Stimulated activated naive B cell treated with anti-CD40 and anti-IgM and Interleukin-4, amounts not matched to agents 10 μg/mL and 1 μg/mL and 100 μg/mL, for 72 hours (primary cell): ENCODE measurements around the gene PDIA4.

Source experiments
- ATAC-seq, 2 donors: fragments of 150-1000 bp; cut with Tn5 transposase; replicated peaks; 2 replicates each; pipeline ENCODE4 v1.10.0; 2021; ENCODE audit warnings: moderate library complexity in 1 of 2
- DNase-seq: peaks from one replicate; pipeline ENCODE4 v3.0.0; 2021
- H3K27ac Mint-ChIP-seq: one replicate; pipeline ENCODE4 v1.8.0; 2022; ENCODE audit warnings: mild to moderate bottlenecking, mixed read lengths
- H3K27me3 Mint-ChIP-seq, 2 donors: one replicate each; pipeline ENCODE4 v1.8.0; 2022; ENCODE audit warnings: mixed read lengths in 2 of 2
- H3K36me3 Mint-ChIP-seq, 2 donors: one replicate each; pipeline ENCODE4 v1.8.0; 2022; ENCODE audit warnings: mixed read lengths in 2 of 2, mild to moderate bottlenecking in 1 of 2
- H3K4me1 Mint-ChIP-seq, 2 donors: one replicate each; pipeline ENCODE4 v1.8.0; 2022; ENCODE audit warnings: mixed read lengths in 2 of 2, mild to moderate bottlenecking in 1 of 2
- H3K4me3 Mint-ChIP-seq, 2 donors: one replicate each; pipeline ENCODE4 v1.8.0; 2022; ENCODE audit warnings: mild to moderate bottlenecking in 2 of 2, mixed read lengths in 2 of 2, moderate library complexity in 1 of 2
- H3K9me3 Mint-ChIP-seq, 2 donors: one replicate each; pipeline ENCODE4 v1.8.0; 2022; ENCODE audit warnings: mixed read lengths in 2 of 2, mild to moderate bottlenecking in 1 of 2

PDIA4 gene

DNA sequence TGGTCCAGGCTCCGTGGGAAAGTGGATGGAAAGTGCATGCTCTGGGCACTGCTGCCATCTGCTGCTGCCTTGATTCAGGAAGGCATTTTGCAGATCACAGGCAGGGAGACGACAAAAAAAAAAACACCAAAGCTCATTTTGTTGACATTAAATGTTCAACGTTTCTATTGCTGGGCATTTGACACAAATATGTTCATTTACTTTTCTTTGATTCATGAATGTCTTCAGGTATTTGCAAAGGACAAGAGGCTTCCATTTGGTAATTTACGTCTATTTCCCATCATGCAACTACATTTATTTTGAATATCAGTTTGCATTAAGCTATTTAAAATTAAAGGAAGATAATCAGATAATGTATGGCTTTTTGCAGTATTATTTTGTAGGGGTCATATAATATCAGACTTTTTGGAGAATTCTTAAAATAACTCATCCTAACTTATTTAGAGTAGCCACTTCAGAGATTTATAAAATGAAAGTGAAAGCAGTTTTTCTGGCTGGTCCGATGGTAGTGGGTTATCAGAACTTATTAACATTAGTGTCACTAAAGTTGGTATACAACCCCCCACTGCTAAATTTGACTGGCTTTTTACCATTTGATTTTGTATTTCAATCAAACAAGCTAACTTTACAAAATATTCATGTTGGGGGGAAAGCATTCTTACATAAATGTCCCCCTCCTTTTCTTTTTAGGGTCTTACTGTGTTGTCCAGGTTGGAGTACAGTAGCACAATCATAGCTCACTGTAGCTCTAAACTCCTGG lies 65.3 kb downstream of the PDIA4 start:
- Mint-ChIP-seq H3K27me3 (no peaks in the 10 kb centered on the region), H3K27ac (peak overlapping the region; percentile 95), H3K9me3 (peaks cover 0 to 4% of the 10 kb centered on the region in 2 donors), H3K4me1 (peaks cover 17 to 24% of the 10 kb centered on the region in 2 donors), H3K36me3 (no peaks in the 10 kb centered on the region), H3K4me3 (peak overlapping the region; percentile 88 to 89)
- ATAC-seq (peak; percentile 62 to 65), DNase-seq (peak; percentile 46)

DNA sequence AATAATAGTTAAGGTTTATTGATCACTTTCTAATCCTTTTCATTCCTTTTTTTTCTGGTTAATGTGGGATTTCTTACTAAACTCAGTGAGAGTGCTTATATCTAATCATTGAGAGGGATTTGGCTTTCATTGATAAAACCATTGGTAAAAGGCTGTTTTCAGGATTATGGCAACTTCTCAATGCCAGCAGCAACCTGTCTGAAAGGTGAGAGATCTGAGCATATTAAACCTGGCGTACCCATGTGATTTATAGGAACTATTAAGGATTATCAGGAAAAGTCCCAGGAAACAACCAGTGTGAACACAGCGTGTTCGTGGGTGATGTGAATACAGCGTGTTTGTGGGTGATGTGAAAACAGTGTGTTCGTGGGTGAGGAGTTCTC lies 65.9 kb downstream of the PDIA4 start:
- Mint-ChIP-seq H3K36me3 (no peaks in the 10 kb centered on the region), H3K27me3 (no peaks in the 10 kb centered on the region), H3K4me1 (peaks cover 17 to 24% of the 10 kb centered on the region in 2 donors), H3K4me3 (peak overlapping the region; percentile 88 to 89), H3K27ac (peak overlapping the region; percentile 95), H3K9me3 (peaks cover 0 to 4% of the 10 kb centered on the region in 2 donors)
- DNase-seq (no peak), ATAC-seq (peak in 1 of 2 donors; percentile 1)

DNA sequence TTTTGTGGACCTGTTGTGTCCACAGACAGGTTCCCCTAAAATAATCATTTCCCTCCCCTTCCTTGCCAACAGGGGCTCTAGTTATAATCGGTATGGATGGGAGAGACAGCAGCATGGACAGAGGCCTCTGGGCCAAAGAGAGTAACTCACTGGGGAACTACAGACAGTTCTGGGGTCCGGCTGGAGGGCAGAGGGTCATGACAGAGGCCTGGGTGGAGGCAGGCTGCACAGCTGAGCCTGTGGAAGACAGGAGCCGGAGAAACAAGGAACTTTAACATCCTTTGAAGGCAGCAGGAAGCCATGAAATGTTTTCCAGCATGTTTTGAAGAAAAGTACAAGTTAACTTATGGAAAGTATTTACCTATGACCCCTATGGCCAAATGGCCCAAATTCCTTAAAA lies 68.6 kb downstream of the PDIA4 start:
- Mint-ChIP-seq H3K27me3 (no peaks in the 10 kb centered on the region), H3K4me3 (no peak overlapping the region), H3K36me3 (no peaks in the 10 kb centered on the region), H3K4me1 (peaks cover 12 to 16% of the 10 kb centered on the region in 2 donors), H3K27ac (peak overlapping the region; percentile 62), H3K9me3 (no peaks in the 10 kb centered on the region)
- DNase-seq (no peak), ATAC-seq (no peak)

DNA sequence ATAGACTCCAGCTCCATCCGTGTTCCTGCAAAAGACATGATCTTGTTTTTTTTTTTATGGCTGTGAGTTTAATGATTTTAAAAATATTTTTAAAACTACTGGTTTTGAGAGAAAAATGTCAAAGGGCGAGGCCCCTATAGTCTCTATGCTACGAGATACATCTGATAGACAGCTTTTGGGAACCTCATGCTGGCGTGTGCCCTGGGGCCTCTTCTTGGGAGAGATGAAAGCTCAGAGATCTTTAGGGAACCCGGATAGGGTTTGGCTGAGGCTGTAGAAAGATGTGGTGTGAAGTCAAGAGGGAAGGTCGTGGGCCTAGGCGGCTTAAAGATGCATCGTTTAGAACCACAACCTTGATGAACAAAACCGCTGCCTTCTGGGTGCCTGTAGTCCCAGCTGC lies 70.2 kb downstream of the PDIA4 start:
- Mint-ChIP-seq H3K36me3 (no peaks in the 10 kb centered on the region), H3K4me1 (peaks cover 4 to 5% of the 10 kb centered on the region in 2 donors), H3K27ac (no peak overlapping the region), H3K9me3 (no peaks in the 10 kb centered on the region), H3K27me3 (no peaks in the 10 kb centered on the region), H3K4me3 (no peak overlapping the region)
- no peak for DNase-seq
- ATAC-seq, result no peak

DNA sequence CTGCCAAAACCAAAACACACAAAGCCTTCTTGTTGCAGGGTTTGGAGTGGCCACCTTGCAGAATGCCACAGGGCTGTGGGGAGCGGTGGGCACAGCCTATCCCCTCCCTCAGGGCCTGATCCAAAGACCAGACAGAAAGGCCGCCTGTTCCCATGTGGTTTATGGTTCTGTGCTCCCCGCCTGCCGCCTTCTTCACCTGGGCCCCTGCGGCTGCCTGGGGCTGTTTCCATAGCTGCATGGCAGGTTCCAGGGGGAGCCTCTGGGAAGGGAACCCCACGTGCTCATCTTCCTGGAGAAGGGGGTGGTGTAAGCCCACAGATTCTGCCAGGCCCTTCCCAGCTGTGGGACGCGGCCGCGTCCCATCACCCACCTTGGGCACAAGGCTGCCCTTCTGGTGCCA lies 73.5 kb downstream of the PDIA4 start:
- no peaks in the 10 kb centered on the region for H3K9me3 Mint-ChIP-seq
- no peak overlapping the region for H3K4me3 Mint-ChIP-seq
- ATAC-seq, result no peak
- no peak for DNase-seq
- H3K36me3 Mint-ChIP-seq, result no peaks in the 10 kb centered on the region
- no peak overlapping the region for H3K27ac Mint-ChIP-seq
- no peaks in the 10 kb centered on the region for H3K27me3 Mint-ChIP-seq
- no peaks in the 10 kb centered on the region for H3K4me1 Mint-ChIP-seq

- DNase-seq, result no peak
- no peak overlapping the region for H3K4me3 Mint-ChIP-seq
Measured at GRCh38 chr7:148953676-148954075, 74.6 kb downstream of the PDIA4 start.

More at GRCh38 chr7:148953676-148954075, 74.6 kb downstream of the PDIA4 start:
- Mint-ChIP-seq H3K9me3 (no peaks in the 10 kb centered on the region), H3K27me3 (no peaks in the 10 kb centered on the region), H3K27ac (no peak overlapping the region), H3K36me3 (no peaks in the 10 kb centered on the region), H3K4me1 (no peaks in the 10 kb centered on the region)
- ATAC-seq, result no peak
